HG02852 (cell line): ENCODE data around the gene GREB1L.
"Not testable (repeated sequence)": the region's sequence is repeated elsewhere in the genome, so short reads cannot be mapped to it uniquely, and the experiment has no call there.

ENCODE experiments used
- ATAC-seq: cut with Tn5 transposase; IDR thresholded peaks from one replicate; pipeline ENCODE4 v1.9.1; 2021; ENCODE audit warnings: mild to moderate bottlenecking, moderate library complexity; ENCODE audit not compliant: unreplicated experiment

GREB1L gene

GRCh38 chr18:21262979-21263378 lies 20.9 kb downstream of the GREB1L start:
- ATAC-seq: no peak

- ATAC-seq: no peak
These were observed 22.6 kb downstream of the GREB1L start for GRCh38 chr18:21264651-21265050.

GRCh38 chr18:21265971-21266673 lies 24.1 kb downstream of the GREB1L start:
- ATAC-seq: no peak

- ATAC-seq: no peak
These were observed 25.4 kb downstream of the GREB1L start for GRCh38 chr18:21267400-21267799.

- no peak for ATAC-seq
These were observed 27.3 kb downstream of the GREB1L start for GRCh38 chr18:21269349-21269748.

- ATAC-seq: no peak
These were observed 28.4 kb downstream of the GREB1L start for GRCh38 chr18:21270453-21270852.

GRCh38 chr18:21272016-21272579 lies 30.1 kb downstream of the GREB1L start:
- no peak for ATAC-seq

- ATAC-seq: no peak
These were observed 31.5 kb downstream of the GREB1L start for GRCh38 chr18:21273568-21273967.

GRCh38 chr18:21275645-21276044 lies 33.6 kb downstream of the GREB1L start:
- no peak for ATAC-seq

GRCh38 chr18:21277578-21277977 lies 35.5 kb downstream of the GREB1L start:
- no peak for ATAC-seq

- not testable (repeated sequence) for ATAC-seq
These were observed 36.2 kb downstream of the GREB1L start for GRCh38 chr18:21278218-21278617.

GRCh38 chr18:21281603-21282002 lies 39.6 kb downstream of the GREB1L start:
- no peak for ATAC-seq

- no peak for ATAC-seq
These were observed 42.5 kb downstream of the GREB1L start for GRCh38 chr18:21284540-21284939.

- no peak for ATAC-seq
These were observed 47.8 kb downstream of the GREB1L start for GRCh38 chr18:21289827-21290226.

- no peak for ATAC-seq
These were observed 49.1 kb downstream of the GREB1L start for GRCh38 chr18:21291106-21291505.

GRCh38 chr18:21293479-21293878 lies 51.4 kb downstream of the GREB1L start:
- no peak for ATAC-seq

GRCh38 chr18:21295101-21295500 lies 53.1 kb downstream of the GREB1L start:
- ATAC-seq: no peak

- ATAC-seq: no peak
These were observed 54.0 kb downstream of the GREB1L start for GRCh38 chr18:21296045-21296444.

- no peak for ATAC-seq
These were observed 56.3 kb downstream of the GREB1L start for GRCh38 chr18:21298351-21298750.

GRCh38 chr18:21300035-21300907 lies 58.2 kb downstream of the GREB1L start:
- no peak for ATAC-seq

GRCh38 chr18:21300908-21301200 lies 58.8 kb downstream of the GREB1L start:
- ATAC-seq: no peak

- no peak for ATAC-seq
These were observed 61.4 kb downstream of the GREB1L start for GRCh38 chr18:21303445-21303844.
